C4-2B (cell line): ENCODE measurements around the gene LTC4S.

Experiments
- H3K27ac ChIP-seq: fragments of 450-650 bp; 2 replicates; pipeline ENCODE4 v1.5.1; 2017
- ZFX ChIP-seq: fragments of 450-650 bp; IDR thresholded peaks from 2 replicates; pipeline ENCODE4 v1.6.1; 2017
- TF ChIP-seq, protein P1 (sequence below): fragments of 450-650 bp; conservative IDR thresholded peaks from 2 replicates; pipeline ENCODE4 v1.5.1; 2017; ENCODE audit warnings: mild to moderate bottlenecking

The LTC4S gene

DNA sequence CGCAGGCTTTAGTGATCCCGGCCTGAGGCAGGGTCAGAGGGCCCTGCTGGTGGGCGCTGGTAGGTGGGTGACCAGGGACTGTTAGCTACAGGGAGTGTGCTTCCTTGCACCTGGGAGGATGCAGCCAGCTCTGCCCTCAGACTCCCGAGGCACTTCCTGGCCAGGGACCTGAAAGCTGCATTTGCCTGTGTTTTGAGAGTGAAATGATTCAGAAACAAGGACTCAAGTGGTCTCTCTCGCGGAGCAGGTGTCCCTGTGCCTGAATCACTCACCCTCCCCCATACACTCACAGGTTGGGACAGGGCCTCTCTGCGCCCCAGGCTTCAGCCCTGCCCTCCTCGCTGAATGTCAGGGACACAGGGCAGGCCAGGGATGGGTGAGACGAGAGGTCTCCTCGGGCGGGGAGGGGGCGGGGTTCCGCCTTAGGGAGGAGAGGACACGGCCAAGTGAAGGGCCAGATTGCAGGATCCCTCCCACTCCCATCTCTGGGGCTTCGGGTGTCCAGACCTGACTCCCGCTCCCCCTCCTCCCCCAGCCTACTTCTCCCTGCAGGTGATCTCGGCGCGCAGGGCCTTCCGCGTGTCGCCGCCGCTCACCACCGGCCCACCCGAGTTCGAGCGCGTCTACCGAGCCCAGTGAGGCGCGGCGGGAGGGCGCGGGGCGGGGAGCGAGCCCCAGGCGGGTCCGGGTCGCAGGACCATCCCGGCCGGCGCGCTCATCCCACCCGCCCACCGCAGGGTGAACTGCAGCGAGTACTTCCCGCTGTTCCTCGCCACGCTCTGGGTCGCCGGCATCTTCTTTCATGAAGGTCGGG is 1.5 kb downstream of the LTC4S start:
- TF ChIP-seq, protein P1, sequence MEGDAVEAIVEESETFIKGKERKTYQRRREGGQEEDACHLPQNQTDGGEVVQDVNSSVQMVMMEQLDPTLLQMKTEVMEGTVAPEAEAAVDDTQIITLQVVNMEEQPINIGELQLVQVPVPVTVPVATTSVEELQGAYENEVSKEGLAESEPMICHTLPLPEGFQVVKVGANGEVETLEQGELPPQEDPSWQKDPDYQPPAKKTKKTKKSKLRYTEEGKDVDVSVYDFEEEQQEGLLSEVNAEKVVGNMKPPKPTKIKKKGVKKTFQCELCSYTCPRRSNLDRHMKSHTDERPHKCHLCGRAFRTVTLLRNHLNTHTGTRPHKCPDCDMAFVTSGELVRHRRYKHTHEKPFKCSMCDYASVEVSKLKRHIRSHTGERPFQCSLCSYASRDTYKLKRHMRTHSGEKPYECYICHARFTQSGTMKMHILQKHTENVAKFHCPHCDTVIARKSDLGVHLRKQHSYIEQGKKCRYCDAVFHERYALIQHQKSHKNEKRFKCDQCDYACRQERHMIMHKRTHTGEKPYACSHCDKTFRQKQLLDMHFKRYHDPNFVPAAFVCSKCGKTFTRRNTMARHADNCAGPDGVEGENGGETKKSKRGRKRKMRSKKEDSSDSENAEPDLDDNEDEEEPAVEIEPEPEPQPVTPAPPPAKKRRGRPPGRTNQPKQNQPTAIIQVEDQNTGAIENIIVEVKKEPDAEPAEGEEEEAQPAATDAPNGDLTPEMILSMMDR, result no peak
- no peak for TF ChIP-seq ZFX
- peak overlapping the region; percentile 88 for H3K27ac ChIP-seq

DNA sequence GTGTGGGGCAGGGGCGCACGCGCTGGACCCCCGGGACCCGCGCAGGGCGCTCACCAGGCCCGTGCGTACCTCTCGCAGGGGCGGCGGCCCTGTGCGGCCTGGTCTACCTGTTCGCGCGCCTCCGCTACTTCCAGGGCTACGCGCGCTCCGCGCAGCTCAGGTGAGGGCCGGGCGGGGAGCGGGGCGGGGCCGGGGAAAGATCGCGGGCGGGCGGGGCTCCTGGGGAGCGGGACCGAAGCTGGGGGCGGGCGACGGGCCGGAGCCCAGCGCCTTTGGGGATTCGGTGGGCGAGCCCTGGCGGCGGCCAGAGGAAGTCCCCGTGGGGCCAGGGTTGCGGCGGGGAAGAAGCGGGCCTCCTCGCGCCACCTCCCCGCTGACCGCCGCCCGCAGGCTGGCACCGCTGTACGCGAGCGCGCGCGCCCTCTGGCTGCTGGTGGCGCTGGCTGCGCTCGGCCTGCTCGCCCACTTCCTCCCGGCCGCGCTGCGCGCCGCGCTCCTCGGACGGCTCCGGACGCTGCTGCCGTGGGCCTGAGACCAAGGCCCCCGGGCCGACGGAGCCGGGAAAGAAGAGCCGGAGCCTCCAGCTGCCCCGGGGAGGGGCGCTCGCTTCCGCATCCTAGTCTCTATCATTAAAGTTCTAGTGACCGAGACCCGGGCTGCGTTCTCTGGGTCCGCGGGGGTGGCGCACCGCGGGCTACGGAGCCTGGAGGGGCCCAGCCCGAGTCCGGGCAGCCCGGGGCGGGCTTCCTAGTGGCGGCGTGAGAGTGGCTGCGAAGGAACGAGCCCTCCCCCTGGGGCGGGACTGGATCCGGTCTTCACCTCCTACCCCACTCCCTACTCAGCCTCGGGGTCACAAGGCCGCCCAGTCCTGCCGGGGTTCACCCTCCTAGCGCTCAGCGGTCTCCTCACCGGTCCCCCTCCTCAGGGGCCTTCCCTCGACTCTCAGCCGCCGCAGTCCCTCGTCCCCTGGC is 2.4 kb downstream of the LTC4S start:
- TF ChIP-seq, protein P1, result peak; percentile 92
- peak; percentile 96 for TF ChIP-seq ZFX

DNA sequence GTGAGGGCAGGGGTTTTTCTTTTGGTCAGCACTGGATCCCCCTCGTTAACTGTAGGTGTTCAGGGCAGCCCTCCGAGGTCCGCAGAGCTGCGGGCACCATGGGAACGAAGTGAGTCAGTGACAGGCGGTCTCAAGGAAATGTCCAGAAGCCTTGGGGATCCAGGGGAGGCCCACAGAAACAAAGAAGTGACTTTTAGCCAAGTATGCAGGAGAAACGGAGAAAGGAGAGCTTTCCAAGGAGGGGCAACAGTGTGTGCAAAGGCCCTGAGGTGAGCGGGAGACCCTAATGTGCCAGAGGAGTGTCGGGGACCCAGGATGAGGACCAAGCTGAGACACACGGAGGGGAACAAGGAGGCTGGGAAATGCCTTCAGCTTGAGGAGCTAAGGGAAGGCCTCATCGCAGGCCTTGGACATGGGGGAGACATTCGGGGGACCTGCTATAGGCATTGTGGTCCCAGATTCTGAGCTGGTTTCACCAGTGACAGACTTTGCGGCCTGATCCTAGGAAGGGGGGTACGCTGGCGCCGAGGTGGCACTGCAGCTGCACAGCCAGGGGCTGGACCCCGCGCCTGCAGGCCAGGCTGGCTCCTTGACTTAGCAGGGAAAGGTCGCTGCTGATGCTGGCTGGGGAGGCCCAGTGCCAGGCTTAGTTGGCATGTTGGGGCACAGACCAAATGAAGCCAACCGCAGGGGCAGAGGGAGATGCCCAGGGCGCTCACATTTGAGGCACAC is 3.3 kb downstream of the LTC4S start:
- no peak for TF ChIP-seq ZFX
- TF ChIP-seq, protein P1, result no peak
- peak overlapping the region; percentile 88 for H3K27ac ChIP-seq

More for the DNA sequence above, 2.4 kb downstream of the LTC4S start:
- H3K27ac ChIP-seq, result peak overlapping the region; percentile 88

DNA sequence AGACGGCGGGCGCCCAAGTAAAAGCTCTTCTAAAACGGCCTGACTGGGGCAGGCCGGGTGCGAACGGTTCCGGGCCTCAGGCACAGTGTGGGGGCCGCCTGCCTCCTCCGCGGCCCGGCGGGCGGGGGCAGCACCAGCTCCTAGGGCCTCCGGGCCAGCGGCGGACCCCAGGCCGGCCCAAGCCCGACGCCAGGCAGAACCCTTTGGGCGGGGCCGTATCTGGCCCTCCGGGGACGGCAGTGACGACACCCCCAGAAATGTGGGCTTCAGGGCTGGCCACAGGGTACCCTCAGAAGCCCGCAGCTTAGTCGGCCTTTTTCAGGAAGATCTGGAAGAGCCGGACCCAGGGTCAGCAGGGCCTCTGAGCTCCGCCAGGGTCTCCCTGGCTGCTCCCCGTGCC is 4.0 kb downstream of the LTC4S start:
- H3K27ac ChIP-seq, result no peak overlapping the region
- no peak for TF ChIP-seq ZFX
- TF ChIP-seq, protein P1, result no peak

DNA sequence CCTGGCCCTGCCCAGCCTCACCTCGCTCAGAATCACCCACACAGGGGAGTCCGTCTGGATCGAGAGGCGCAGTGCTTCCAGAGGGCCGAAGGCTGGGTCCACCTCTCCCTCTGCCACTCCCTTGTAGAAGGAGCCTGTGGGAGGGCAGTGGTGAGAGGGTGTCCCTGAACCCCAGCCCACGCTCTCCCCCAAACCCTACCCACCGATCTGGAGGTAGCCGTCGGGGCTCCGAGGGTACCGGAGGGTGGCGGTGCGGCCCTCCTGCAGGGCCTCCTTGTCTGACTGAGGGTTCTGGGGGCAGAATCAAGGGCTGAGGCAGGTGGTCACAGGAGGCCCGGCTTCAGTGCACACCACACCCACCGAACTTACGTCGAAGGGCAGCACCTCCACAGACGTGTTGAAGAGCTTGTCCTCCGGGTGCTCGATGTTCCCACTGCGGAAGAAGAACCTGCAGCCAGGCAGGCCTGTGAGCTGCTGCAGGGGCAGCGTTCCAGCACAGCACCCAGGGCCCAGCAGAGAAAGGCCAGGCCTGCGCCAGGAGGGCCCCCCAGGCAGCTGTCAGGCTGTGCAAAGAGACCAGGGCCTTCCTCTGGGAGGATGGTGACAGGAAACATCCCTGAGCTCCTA is 4.5 kb downstream of the LTC4S start:
- TF ChIP-seq, protein P1, result no peak
- no peak for TF ChIP-seq ZFX

DNA sequence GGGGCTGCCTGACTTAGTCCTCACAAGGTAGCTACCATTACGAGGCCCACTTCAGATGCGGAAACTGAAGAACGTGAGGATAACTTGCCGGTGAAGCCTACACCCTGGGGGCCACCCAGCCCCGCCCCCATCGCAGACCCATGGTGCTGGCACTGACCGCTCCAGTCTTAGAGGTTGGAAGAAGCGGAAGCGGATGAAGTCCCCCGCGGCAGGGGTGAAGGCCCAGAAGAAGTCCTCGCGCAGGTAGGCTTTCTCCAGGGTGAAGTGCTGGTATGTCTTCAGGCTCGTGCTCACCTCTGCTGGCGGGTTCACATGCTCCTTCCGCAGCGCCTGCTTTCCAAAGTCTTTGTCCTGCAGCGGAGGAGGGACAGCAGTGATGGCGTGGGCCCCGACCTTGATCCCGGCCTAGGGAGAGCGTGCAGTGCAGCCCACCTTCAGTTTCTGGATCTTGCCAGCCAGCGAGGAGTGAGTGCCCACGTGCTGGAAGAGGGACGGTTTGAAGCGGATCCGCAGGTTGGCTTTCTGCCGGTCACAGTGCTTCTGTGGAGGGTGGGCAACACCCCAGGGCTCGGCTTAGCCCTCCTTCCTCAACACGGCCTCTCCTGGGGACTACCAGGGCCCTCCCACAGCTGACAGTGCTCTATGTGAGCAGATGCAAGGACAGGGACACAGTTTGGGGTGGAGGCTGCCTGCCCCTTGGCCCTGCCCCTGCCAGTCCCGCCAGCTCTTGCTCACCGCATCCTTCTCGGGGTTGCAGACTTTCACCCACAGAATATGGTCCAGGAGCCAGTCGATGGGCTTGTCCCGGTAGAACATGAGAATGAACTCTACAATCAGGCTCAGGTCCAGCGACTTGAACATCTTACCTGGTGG is 5.2 kb downstream of the LTC4S start:
- H3K27ac ChIP-seq, result no peak overlapping the region
- TF ChIP-seq ZFX, result no peak
- TF ChIP-seq, protein P1, result no peak

More for the DNA sequence above, 4.5 kb downstream of the LTC4S start:
- H3K27ac ChIP-seq, result no peak overlapping the region
